ENCODE results near the gene HEY2. TPM values are rescaled to one million over a fixed set of nuclear protein-coding genes. Genes with fewer than 3 reads are reported as not detected.

Gene HEY2
- total and polyA plus RNA-seq, 2 donors (not counting 3 experiments of a cell fraction or from before 2014, with no cell fraction given), result 0.07 TPM; not detected in 1

- peak overlapping the region; percentile 35 for H3K9ac ChIP-seq (replicated peaks; ENCODE audit: extremely low read depth, insufficient read depth, low read length)
- no peak for TF ChIP-seq GATA2 (IDR thresholded peaks at IDR 0.05; ENCODE audit: insufficient read depth, insufficient read length, low read depth, low read length)
- no peak for TF ChIP-seq POLR2AphosphoS5 (IDR thresholded peaks at IDR 0.05; ENCODE audit: insufficient read depth, low read depth, low read length)
- peak; percentile 81 for TF ChIP-seq EZH2 (IDR thresholded peaks at IDR 0.05; ENCODE audit: borderline replicate concordance, low read depth, low read length, severe bottlenecking)
- no peak for TF ChIP-seq JUN (IDR thresholded peaks at IDR 0.05; ENCODE audit: borderline replicate concordance, insufficient read depth, insufficient read length, low read depth)
- TF ChIP-seq MYC (IDR thresholded peaks at IDR 0.05; ENCODE audit: low read depth, low read length), result no peak
- TF ChIP-seq POLR2A (IDR thresholded peaks at IDR 0.05; ENCODE audit: low read depth, low read length), result no peak
- no peak for TF ChIP-seq CTCF (IDR thresholded peaks at IDR 0.05; ENCODE audit: extremely low read depth in 1 of 2, insufficient read depth in 1 of 2, low read depth in 1 of 2, low read length in 2 of 2)
- ChIA-PET CTCF (interaction anchor here (10.2 kb wide), 1 partner anchor 435 kb away, joined by 439 read pairs; no protein-coding TSS in a partner anchor), POLR2A (no interaction called here)
- no peaks in the 10 kb centered on the region for H3K9me1 ChIP-seq (replicated peaks; ENCODE audit: control insufficient read depth, extremely low read depth, insufficient read depth, low read length)
- BruUV-seq (replicated peaks), result no TSS peak
- intact Hi-C loops (cut with micrococcal nuclease) (loop anchor here (2.0 to 5.0 kb wide), 6 partner anchors 135 to 875 kb away; no protein-coding TSS in a partner anchor), dilution Hi-C loops (cut with MboI; ENCODE audit: extremely low pct_ligation_motif_present, low sequenced_read_pairs) (no loop called here)
- H3K79me2 ChIP-seq (ENCODE audit: control insufficient read depth, insufficient read depth, low read length), result no peaks in the 10 kb centered on the region
- FAIRE-seq, result peak; percentile 40
- peaks cover 25% of the 10 kb centered on the region for H3K4me1 ChIP-seq (ENCODE audit: control insufficient read depth, extremely low read depth, insufficient read depth, low read length)
- peak overlapping the region; percentile 43 for H2AFZ ChIP-seq (ENCODE audit: low read depth, low read length)
- H3K9me3 ChIP-seq (replicated peaks; ENCODE audit: control insufficient read depth, insufficient read depth, low read length), result no peaks in the 10 kb centered on the region
- H3K27ac ChIP-seq (ENCODE audit: insufficient read depth, low read depth, low read length), result no peak overlapping the region
- no peak for DNase-seq (ENCODE audit: low read depth, low spot score)
- no peaks in the 10 kb centered on the region for H3K36me3 ChIP-seq (ENCODE audit: control insufficient read depth in 2 of 2, extremely low read depth in 1 of 2, insufficient read depth in 2 of 2, low read length in 2 of 2)
- H3K27me3 ChIP-seq (ENCODE audit: control insufficient read depth in 2 of 2, insufficient read depth in 2 of 2, low read length in 2 of 2), result peaks cover 63 to 67% of the 10 kb centered on the region in 2 experiments
- H4K20me1 ChIP-seq (replicated peaks; ENCODE audit: control insufficient read depth, extremely low read depth, insufficient read depth, low read length), result no peaks in the 10 kb centered on the region
- peak overlapping the region; percentile 21 to 71 (median 70) for H3K4me3 ChIP-seq (replicated peaks in 1 of 3; ENCODE audit: insufficient read depth in 1 of 3, low read depth in 1 of 3, low read length in 3 of 3)
- H3K4me2 ChIP-seq (ENCODE audit: insufficient read depth, low read length), result peak overlapping the region; percentile 87
Observed at GRCh38 chr6:125747589-125748405, 1.6 kb upstream of the HEY2 start.

All from endothelial cell of umbilical vein (primary cell).